SU-DHL-6 (cell line): ENCODE measurements around the gene HELZ.
"Not testable (repeated sequence)": the region's sequence is repeated elsewhere in the genome, so short reads cannot be mapped to it uniquely, and the experiment has no call there.

Experiments used
- CTCF ChIP-seq: fragments of 200-600 bp; sonication (generic); IDR thresholded peaks from one replicate; pipeline ENCODE4 v1.5.1; 2017; ENCODE audit warnings: antibody characterized with exemption, mild to moderate bottlenecking, low read length, moderate library complexity; ENCODE audit not compliant: insufficient read depth, poor library complexity, severe bottlenecking
- EZH2phosphoT487 ChIP-seq: fragments of 200-600 bp; sonication (generic), shearing (Covaris generic); conservative IDR thresholded peaks from 2 replicates; pipeline ENCODE4 v1.6.1; 2018; ENCODE audit warnings: mild to moderate bottlenecking, antibody characterized with exemption, low read length, moderate library complexity, mixed read lengths

- TF ChIP-seq CTCF, EZH2phosphoT487: not testable (repeated sequence)
Measured at GRCh38 chr17:67126543-67126942, 118.5 kb downstream of the HELZ start.
